HUES6 (cell line): ENCODE measurements around the gene DHRS12.

Source experiments
- H3K27ac ChIP-seq: 2 replicates; pipeline ENCODE4 v1.7.0; 2013; ENCODE audit warnings: low read depth, mild to moderate bottlenecking, low read length, inconsistent platforms
- H3K27me3 ChIP-seq: 2 replicates; pipeline ENCODE4 v1.6.1; 2013; ENCODE audit warnings: low read length; ENCODE audit not compliant: control insufficient read depth, insufficient read depth
- H3K36me3 ChIP-seq: 2 replicates; pipeline ENCODE4 v1.6.1; 2013; ENCODE audit warnings: low read length; ENCODE audit not compliant: control insufficient read depth, insufficient read depth
- H3K4me1 ChIP-seq: 2 replicates; pipeline ENCODE4 v1.6.1; 2013; ENCODE audit warnings: low read length; ENCODE audit not compliant: control insufficient read depth, insufficient read depth
- H3K4me3 ChIP-seq: 2 replicates; pipeline ENCODE4 v1.5.1; 2013; ENCODE audit warnings: low read depth, low read length
- H3K9ac ChIP-seq: one replicate; pipeline ENCODE4 v1.6.1; 2013; ENCODE audit warnings: mild to moderate bottlenecking, low read length
- H3K9me3 ChIP-seq: 2 replicates; pipeline ENCODE4 v1.6.1; 2013; ENCODE audit warnings: low read depth, low read length; ENCODE audit not compliant: control insufficient read depth, insufficient read depth

Gene DHRS12

DNA sequence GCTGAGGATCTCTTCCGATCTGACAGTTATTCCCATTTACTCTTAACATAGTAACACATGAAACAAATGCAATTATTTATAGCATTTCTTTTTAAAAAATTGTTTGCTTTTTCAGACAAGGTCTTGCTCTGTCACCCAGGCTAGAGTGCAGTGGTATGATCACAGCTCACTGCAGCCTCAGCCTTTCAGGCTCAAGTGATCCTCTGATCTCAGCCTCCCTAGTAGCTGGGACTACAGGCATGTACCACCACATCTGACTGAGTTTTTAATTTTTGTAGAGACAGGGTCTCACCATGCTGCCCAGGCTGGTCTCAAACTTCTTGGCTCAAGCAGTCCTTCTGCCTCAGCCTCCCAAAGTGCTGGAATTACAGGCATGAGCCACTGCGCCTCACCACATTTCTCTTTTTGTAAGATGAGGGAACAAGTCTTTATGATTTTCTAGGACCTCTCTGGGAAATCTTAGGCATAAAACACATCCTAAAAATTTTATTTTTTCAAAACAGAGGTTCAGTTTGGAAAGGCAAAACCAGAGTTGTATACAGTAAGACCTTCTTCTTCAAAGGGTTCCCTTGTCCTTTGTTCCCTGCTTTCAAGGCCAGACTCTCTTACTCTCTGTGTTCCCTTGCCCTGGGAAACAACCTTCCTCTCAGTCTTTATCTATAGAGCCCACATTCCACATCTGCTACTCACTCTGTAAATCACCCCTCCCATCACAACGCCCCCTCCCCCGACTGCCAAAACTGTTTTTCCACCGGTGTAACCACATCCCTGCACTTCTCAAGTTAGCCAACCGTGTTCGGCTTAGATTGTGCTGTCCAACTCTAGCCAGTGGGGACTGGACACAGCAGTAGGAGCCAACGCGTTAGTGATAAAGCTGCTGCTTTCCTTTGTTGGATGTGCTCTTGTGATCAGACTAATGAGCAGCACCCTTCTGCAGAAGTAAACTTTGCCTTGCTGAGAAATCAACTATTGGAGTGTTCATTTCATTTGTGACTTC is 56.2 kb downstream of the DHRS12 start:
- Histone ChIP-seq H3K9me3 (peaks cover 25% of the 10 kb centered on the region), H3K4me1 (no peaks in the 10 kb centered on the region), H3K9ac (no peak overlapping the region), H3K27me3 (no peaks in the 10 kb centered on the region), H3K36me3 (peaks cover 37% of the 10 kb centered on the region), H3K27ac (no peak overlapping the region), H3K4me3 (no peak overlapping the region)

DNA sequence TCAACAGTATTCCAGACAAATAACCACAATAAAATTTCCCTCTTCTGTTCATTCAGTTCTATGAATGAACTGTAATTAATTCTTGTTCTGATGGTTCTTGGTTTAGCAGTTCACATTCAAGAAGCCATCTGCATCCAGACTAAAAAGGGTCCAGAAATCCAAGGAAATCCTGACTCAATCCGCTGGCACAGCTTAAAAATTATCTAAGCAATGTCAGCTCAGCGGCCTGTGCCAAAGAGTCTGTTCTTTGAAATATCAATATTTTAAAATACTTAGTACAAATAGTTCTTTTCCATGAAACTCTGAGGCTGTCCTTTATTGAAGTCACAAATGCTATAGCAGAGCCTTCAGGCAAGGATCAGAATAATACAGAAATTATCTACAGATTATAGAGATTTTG is 57.2 kb downstream of the DHRS12 start:
- H3K36me3 ChIP-seq = peaks cover 32% of the 10 kb centered on the region
- peaks cover 25% of the 10 kb centered on the region for H3K9me3 ChIP-seq

DNA sequence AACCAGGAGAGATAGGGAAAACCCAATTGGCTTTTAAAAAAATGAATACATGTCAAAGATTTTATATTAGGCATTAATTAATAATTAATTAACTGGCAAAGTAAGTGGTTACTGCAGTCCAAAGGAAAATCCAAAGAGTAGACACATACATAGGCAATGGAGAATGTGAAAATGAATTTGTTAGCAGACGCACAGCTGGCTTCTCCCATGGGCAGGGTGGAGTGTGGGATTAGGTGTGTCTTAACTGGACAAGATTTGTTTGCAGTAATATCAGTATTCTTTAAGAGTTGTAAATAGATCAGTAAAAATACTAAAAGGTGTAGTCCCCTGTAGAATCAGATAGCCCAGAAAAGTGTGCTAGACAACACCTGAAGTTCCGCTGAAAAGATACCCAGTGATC is 58.7 kb downstream of the DHRS12 start:
- no peak overlapping the region for H3K9ac ChIP-seq
- H3K9me3 ChIP-seq = peaks cover 25% of the 10 kb centered on the region
- H3K36me3 ChIP-seq = peaks cover 36% of the 10 kb centered on the region
- H3K4me1 ChIP-seq = no peaks in the 10 kb centered on the region
- no peak overlapping the region for H3K4me3 ChIP-seq
- no peaks in the 10 kb centered on the region for H3K27me3 ChIP-seq
- H3K27ac ChIP-seq = no peak overlapping the region

More for the DNA sequence above, 57.2 kb downstream of the DHRS12 start:
- H3K27me3 ChIP-seq = no peaks in the 10 kb centered on the region
- no peak overlapping the region for H3K27ac ChIP-seq
- no peaks in the 10 kb centered on the region for H3K4me1 ChIP-seq
- no peak overlapping the region for H3K4me3 ChIP-seq
- H3K9ac ChIP-seq = no peak overlapping the region

DNA sequence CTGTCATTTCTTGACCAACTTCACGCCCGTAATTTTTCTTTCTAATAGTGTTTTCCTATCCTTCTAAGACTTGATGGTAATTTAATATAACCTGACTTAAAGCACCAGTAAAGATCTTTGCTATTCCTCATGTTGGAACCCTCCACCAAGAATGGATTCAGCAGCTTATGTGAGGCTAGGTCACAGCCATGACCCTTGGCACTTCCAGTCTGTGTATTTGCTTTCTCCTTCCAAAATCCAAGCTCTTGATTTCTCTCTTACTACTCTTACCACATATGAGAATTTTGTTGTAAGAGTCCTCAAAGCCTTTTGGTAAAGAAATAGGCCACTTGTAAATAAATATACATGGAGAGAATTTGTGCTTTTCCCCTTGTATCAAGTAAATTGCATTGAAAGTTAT is 61.4 kb downstream of the DHRS12 start:
- Histone ChIP-seq H3K4me3 (no peak overlapping the region), H3K36me3 (peaks cover 38% of the 10 kb centered on the region), H3K27me3 (no peaks in the 10 kb centered on the region), H3K27ac (no peak overlapping the region), H3K9ac (no peak overlapping the region), H3K9me3 (peaks cover 13% of the 10 kb centered on the region), H3K4me1 (no peaks in the 10 kb centered on the region)

DNA sequence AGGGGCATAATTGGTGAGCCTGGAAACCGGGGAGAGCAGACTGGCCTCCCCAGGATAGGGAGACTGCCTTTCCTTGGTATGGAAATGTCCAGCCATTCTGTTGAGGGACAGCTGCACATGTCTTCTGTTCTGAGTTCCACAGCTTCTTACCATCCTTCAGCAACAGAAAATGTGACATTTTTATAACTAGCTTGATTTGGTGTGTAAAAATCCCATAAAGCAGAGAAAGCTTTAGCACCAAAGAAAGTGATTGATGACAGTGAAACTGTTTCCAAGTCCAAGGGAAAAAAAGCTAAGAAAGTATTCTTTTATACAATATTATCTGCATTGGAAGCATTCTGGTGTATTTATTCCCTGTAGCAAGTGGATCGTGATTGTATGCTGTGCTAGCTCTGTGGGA is 61.9 kb downstream of the DHRS12 start:
- H3K4me1 ChIP-seq = no peaks in the 10 kb centered on the region
- no peak overlapping the region for H3K9ac ChIP-seq
- no peaks in the 10 kb centered on the region for H3K27me3 ChIP-seq
- peaks cover 34% of the 10 kb centered on the region for H3K36me3 ChIP-seq
- no peak overlapping the region for H3K4me3 ChIP-seq
- peaks cover 8% of the 10 kb centered on the region; the same call in 1 of the 2 replicates for H3K9me3 ChIP-seq
- no peak overlapping the region for H3K27ac ChIP-seq

DNA sequence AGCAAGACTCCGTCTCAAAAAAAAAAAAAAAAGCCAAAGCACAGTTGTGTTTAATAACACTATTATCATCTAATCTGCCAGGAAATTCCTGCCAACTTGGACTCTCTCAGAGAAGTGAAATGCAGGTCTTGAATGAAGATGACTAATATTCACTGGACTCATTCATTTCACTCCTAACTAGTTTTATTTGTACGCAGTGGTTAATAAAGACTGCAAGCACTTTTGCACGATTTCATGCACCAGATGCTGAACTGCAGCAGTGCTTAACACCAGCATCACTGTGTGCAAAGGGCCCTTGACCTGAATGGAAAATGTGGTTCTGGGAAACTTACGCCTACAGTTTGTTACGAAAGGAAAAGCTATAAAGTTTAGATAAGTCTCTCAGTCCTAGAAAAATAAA is 63.3 kb downstream of the DHRS12 start:
- Histone ChIP-seq H3K9me3 (no peaks in the 10 kb centered on the region), H3K27me3 (no peaks in the 10 kb centered on the region), H3K27ac (no peak overlapping the region), H3K9ac (no peak overlapping the region), H3K4me3 (no peak overlapping the region), H3K4me1 (no peaks in the 10 kb centered on the region), H3K36me3 (peaks cover 26% of the 10 kb centered on the region)

DNA sequence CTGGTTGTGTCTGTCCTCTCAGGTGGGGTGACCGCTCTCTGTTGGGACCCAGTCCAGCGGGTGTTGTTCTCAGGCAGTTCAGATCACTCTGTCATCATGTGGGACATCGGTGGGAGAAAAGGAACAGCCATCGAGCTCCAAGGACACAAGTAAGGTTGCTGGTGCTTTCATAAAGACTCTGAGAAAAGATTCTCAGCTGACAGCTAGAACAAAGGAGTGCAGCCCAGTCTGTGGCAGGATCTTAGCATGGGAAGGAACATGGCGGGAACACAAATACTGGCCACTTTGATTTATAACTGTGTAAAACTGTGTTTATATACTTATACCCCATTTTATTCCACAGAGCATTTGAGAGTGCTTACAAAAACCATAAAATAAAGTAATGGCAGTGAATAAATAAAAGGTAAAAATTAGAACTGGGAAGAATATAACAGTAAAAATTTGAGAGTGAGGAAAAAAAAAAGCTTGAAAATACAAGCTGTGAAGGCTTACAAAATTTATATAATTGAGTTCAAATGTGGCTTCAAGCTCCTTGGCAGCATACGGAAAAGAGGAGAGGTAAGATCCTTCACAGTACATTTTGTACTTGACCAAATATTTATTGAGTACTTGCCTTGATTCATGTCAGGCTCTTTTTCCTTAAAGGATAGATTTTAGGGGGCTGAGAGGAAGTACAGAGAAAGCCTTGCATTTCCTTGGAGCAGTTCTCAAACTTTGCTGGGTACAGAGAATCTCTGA is 64.8 kb downstream of the DHRS12 start:
- no peaks in the 10 kb centered on the region for H3K27me3 ChIP-seq
- no peaks in the 10 kb centered on the region for H3K4me1 ChIP-seq
- no peak overlapping the region for H3K9ac ChIP-seq
- H3K36me3 ChIP-seq = peaks cover 26% of the 10 kb centered on the region
- no peaks in the 10 kb centered on the region for H3K9me3 ChIP-seq
- H3K4me3 ChIP-seq = no peak overlapping the region
- no peak overlapping the region for H3K27ac ChIP-seq

DNA sequence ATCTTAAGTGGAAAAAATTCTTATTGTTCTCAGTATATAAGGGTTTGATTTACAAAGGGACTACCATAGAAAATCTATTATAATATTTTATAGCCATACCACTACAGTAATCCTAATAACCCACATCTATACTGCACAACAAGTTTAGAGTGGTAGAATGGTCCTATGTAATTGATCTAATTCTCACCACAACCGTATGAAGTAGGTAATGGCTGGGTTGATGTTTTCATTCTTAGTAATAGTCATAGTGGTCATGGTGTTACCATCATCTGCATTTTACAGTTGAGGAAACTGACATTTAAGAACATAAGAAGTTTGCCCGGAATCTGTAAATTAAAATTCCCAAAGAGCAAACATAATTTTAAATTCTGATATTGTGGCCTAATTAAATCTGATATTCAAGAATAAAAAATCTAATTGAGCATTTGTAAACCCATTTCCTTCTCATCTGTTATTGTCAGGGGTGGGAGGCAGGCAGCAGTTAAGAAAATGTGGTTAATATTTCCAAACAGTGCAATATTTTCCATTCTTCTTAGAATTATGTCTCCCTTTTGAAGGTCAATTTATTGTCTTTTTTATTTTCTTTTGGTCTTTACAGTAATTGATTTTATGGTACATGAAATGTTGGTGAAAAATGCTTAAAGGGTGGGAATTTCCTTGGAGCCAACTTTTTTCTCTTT is 65.6 kb downstream of the DHRS12 start:
- H3K27ac ChIP-seq = no peak overlapping the region
- no peak overlapping the region for H3K4me3 ChIP-seq
- H3K9ac ChIP-seq = no peak overlapping the region
- peaks cover 24% of the 10 kb centered on the region for H3K36me3 ChIP-seq
- H3K27me3 ChIP-seq = no peaks in the 10 kb centered on the region
- no peaks in the 10 kb centered on the region for H3K9me3 ChIP-seq
- peaks cover 3% of the 10 kb centered on the region; the same call in 1 of the 2 replicates for H3K4me1 ChIP-seq

DNA sequence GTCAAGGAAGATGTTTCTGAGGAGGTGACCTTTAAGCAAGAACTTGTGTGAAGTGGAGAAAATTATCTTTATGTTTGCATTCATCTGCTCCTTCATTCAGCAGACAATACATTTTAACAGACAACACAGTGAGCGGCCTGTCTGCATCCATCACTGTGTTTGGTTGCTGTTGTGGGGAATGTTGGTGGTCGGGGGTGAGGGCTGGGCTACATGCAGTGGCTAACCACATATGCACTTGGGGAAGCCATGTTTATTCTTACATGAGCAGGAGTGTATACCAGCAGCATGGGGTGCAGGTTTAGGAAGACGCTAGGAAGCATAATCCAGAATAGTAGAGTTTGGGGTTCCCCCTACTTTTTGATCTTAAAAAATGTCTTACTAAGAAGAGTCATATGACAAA is 66.4 kb downstream of the DHRS12 start:
- Histone ChIP-seq H3K4me1 (peaks cover 5% of the 10 kb centered on the region; the same call in 1 of the 2 replicates), H3K4me3 (no peak overlapping the region), H3K27me3 (no peaks in the 10 kb centered on the region), H3K9ac (no peak overlapping the region), H3K9me3 (no peaks in the 10 kb centered on the region), H3K27ac (no peak overlapping the region), H3K36me3 (peaks cover 26% of the 10 kb centered on the region)

DNA sequence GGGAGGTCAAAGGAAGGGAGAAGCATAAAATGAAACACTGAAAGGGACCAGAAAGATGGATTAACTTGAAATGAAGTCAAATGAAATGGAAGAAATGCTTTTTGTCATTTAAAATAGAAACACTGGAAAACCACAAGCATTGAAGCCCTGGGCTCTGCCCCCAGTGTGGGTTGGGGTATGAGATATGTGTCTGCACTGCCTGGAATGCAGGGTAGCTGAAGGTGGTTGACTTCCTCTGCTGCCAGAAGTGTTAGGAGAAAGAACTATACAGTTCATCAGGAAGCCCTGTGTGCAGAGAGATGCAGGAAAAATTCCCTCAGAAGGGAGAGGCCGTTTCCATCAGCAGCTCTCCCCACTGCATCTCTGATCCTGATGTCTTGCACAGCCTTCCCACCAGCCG is 69.2 kb downstream of the DHRS12 start:
- Histone ChIP-seq H3K9ac (no peak overlapping the region), H3K4me1 (peaks cover 13% of the 10 kb centered on the region; the same call in 1 of the 2 replicates), H3K36me3 (peaks cover 19% of the 10 kb centered on the region), H3K27ac (no peak overlapping the region), H3K4me3 (no peak overlapping the region), H3K27me3 (no peaks in the 10 kb centered on the region), H3K9me3 (no peaks in the 10 kb centered on the region)
